GM19455 (cell line): ENCODE results near the gene CPAMD8.
"Not testable (repeated sequence)": the region's sequence is repeated elsewhere in the genome, so short reads cannot be mapped to it uniquely, and the experiment has no call there.

Experiments
- ATAC-seq: cut with Tn5 transposase; IDR thresholded peaks from one replicate; pipeline ENCODE4 v1.9.1; 2021; ENCODE audit not compliant: unreplicated experiment

CPAMD8 gene

DNA sequence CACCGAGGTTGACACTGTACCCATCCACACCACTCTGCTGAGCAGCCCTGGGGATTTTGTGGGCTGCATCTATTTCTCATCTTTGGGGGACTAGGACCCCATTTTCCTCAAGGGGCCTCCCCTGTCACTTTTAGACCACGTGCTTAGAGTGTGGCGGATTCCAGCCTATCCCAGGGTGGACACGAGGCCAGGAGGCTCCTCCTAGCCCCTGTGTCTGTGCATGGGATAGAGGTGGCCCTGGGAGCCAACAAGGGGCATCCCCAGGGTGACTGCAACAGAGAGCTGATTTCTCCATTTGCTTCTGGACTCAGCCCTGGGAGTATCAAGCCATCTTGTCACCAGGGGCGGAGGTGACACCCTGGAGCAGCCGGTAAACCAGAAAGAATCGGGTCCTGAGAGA, 24.2 kb downstream of the CPAMD8 start:
- ATAC-seq: no peak

DNA sequence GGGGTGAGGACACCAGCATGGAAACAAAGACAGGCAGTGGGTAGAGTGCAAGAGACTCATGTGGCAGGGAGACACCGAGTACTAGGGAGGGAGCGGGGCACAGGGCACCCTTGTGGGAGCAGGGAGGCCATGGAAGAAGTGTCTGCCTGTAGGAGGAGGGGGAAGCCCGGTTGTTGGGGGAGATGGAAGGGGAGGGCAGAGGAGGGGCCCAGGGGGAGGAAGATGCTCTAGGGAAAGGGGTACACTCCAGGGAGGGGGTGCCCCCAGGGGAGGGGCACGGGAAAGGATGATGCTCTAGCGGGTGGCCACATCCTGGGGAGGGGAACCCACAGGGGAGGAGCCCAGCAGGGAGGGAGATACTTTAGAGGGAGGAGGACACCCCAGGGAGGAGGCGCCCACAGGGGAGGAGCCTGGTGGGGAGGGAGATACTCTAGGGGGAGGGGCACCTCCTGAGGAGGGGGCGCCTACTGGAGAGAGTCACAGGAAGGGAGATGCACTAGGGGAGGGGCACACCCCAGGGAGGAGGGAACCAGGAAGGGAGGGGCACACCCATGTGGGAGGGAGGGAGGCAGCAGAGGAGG, 24.9 kb downstream of the CPAMD8 start:
- no peak for ATAC-seq

DNA sequence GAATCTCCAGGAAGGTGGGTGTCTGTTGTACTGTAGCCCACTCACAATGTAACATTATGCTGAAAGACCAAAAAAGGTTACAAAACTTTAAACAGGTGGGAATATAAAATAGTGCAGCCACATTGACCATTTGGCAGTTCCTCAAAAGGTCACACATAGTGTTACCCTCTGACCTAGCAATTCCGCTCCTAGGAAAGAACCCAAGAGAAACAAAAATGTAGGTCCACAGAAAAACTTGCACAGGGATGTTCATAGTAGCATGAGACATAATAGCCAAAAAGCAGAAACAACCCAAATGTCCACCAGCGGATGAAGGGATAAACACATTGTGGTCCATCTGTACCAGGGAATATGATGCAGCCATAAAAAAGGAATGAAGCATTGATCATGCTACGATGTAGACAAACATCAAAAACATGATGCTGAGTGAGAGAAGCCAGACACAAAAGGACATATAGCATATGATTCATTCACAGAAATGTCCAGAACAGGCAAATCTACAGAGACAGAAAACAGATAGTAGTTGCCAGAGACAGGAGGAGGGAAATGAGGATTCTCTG, 27.9 kb downstream of the CPAMD8 start:
- ATAC-seq: no peak

DNA sequence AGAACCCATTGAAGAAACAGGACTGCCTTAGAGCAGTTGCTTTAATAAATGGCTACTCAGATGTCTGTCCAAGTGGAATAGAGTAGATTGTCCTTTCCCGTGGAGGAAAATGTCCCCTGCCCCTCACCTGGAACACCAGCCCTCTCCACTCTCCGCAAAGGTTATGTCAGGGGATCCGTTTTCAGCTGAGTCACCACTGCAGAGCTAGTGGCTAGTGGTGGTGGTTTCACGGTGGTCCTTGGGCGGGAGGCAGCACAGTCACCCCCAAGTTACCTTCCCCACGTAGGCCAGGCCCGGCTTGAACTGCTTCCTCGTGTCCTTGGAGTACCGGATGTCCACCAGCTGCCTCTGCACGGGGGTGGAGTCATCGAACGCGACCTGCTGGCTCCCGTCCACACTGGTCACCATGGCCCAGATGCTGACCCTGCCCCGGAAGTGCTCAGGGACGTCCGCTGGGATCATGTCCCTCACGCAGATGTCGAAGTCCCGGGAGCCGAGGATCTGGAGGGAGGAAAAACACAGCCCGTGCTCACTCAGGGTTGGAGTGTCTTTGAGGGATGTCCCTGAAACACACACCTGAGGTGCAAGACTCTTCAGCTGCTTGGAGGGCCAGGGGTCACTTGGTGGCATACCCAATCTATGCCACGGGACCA, 29.6 kb downstream of the CPAMD8 start:
- not testable (repeated sequence) for ATAC-seq

DNA sequence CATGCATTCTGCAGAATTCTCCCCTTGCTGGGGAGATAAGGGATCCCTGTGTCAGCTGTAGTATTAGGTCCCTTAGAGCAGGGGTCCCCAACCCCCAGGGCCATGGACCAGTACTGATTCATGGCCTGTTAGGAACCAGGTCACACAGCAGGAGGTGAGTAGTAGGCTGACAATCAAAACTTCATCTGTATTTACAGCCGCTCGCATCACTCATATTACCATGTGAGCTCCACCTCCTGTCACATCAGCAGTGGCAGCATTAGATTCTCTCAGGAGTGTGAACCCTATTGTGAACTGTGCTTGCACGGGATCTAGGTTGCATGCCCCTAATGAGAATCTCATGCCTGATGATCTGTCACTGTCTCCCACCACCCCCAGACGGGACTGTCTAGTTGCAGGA, 37.9 kb downstream of the CPAMD8 start:
- ATAC-seq: no peak

DNA sequence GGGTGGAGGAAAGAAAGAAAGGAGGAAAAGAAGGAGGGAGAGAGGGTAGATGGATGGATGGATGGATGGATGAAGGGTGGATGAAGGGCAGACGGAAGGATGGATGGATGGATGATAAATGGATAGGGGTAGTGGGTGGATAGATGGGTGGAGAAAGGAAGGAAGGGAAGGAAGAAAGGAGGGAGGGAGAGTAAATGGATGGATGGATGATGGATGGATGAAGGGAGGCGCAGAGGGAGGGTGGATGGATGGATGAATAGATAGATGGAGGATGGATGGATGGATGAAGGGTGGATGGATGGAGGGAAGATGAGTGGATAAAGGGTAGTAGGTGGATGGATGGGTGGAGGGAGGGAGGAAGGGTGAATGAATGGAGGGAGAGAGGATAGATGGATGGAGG, 41.2 kb downstream of the CPAMD8 start:
- ATAC-seq: no peak

DNA sequence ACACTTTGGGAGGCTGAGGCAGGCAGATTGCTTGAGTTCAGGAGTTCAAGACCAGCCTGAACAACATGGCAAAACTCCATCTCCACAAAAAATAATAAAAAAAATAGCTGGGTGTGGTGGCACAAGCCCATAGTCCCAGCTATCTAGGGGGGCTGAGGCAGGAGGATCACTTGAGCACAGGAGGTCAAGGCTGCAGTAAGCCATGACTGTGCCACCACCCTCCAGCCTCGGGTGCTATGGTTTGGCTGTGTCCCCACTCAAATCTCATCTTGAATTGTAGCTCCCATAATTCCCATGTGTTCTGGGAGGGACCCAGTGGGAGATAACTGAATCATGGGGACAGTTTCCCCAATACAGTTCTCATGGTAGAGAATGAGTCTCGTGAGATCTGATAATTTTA, 44.0 kb downstream of the CPAMD8 start:
- not testable (repeated sequence) for ATAC-seq

DNA sequence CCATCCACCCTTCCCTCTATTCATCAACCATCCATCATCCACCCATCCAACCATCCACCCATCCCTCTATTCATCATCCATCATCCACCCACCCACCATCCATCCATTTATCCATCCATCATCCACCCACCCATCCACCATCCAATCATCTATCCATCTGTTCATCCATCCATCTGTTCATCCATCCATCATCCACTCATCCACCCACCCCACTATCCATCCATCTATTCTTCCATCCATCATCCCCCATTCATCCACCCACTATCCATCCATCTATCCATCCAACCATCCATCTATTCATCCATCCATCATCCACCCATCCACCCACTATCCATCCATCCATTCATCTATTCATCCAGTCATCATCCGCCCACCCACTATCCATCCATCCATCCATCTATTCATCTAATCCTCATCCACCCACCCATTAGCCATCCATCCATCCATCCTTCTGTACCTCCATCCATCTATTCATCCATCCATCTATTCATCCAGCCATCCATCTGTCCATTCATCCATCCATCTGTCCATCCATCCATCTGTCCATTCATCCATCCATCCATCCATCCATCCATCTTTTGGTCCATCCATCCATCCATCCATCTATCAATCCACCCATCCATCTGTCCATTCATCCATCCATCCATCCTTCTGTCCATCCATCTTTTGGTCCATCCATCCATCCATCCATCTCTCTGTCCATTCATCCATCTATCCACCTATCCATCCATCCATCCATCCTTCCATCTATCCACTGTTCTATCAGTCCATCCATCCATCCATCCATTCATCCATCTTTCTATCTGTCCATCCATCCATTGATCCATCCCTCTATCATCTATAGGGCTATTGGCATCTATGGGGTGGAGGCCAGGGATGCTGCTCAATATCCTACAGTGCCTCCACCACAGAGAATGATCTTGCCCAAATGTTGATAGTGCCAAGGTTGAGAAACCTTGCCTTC, 47.5 kb downstream of the CPAMD8 start:
- ATAC-seq: no peak

DNA sequence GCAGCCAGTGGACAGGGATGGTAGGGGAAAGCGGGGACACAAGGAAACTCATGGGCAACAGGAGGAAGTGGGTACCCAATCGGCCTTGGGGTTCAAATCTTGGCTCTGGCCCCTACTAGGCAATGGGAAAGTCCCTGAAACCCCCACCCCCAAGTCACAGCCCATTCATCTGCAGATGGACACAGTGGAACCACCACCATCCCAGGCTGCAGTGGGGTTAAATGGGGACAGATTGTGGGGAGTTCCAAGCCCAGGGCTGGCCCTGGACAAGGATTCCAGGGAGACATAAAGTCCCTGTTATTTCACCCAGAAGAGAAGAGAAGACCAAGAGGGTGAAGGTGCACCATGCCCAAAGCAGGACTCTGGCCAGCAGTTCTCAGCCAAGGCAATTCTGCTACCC, 48.5 kb downstream of the CPAMD8 start:
- ATAC-seq: no peak

DNA sequence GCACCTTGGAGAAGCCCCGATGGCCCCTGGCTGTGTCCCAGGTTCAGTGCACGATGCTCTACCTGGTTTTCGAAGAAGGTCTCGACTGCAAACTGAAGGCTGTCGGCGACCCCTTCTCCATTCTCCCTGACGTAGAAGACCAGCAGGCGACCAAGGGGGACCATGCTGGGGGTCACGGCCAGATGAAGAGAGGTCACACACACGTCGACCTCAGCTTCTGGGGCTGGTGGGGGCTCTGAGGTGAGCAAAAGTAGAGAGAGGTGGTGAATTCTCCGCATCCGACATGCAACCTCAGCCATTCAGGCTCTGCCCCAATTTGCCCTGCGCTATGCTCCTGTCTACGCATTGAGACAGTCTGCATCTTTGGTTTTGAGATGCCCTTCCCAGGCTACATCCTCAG, 49.3 kb downstream of the CPAMD8 start:
- no peak for ATAC-seq

DNA sequence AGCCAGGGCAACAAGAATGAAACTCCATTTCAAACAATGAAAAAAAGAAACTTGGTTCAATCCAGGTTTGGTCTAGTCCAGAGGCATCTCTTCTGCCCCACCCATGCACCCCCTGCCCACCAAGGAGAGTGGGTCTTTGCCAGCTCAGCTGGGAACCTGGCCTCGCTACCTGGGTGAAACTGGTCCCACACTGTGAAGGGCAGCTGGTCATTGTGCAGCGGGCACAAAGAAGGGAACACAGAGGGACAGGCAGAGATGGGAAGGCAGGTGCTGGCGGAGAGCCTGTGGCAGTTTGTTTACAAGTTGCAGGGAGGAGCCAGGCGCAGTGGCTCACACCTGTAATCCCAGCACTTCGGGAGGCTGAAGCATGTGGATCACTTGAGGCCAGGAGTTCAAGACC, 50.2 kb downstream of the CPAMD8 start:
- no peak for ATAC-seq

DNA sequence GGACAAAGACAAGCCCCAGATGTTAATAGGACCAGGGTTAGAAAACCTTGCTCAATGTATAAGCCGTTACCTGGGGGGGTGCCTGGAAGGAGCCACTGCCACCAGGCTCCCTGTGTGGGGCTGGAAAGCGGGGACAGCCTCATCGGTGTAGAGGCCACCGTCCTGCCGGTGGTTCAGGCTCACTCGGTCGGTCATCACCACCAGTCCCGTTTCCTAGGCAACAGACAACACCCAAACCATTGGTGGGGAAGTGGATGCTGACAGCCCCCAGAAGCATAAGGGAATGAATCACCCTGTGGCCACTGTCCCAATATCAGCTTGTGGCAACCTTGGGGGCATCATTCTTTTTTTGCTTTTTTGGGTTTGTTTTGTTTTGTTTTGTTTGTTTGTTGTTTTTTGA, 55.8 kb downstream of the CPAMD8 start:
- ATAC-seq: no peak

DNA sequence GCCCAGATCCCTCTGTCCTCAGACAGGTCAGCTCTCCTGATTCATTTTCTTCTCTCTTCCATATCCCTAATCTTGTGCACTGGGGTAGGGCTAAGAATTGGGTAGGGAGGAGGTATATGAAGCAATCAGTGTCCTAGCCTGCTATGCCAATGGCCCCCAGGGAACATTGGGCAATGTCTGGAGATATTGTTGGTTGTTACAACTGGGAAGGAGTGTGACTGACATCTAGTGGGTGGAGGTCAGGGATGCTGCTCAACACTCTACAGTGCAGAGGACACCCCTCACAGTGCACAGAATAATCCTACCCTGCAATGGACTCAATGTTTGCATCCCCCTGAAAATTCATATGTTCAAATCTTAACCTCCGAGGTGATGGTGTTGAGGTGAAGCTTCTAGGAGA, 57.5 kb downstream of the CPAMD8 start:
- ATAC-seq: no peak

DNA sequence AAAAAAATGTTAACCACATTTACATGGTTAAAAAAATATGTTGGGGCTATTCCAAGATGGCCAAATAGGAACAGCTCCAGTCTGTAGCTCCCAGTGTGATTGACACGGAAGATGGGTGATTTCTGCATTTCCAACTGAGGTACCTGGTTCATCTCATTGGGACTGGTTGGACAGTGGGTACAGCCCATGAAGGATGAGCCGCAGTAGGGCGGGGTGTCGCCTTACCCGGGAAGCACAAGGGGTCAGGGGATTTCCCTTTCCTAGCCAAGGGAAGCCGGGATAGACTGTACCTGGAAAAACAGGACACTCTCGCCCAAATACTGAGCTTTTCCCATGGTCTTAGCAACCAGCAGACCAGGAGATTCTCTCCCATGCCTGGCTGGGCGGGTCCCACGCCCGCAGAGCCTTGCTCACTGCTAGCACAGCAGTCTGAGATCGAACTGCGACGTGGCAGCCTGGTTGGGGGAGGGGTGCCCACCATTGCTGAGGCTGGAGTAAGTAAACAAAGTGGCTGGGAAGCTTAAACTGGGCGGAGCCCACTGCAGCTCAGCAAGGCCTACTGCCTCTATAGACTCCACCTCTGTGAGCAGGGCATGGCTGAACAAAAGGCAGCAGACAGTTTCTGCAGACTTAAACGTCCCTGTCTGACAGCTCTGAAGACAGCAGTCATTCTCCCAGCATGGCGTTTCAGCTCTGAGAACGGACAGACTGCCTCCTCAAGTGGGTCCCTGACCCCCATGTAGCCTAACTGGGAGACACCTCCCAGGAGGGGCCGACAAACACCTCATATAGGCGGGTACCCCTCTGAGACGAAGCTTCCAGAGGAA, 65.4 kb downstream of the CPAMD8 start:
- ATAC-seq: not testable (repeated sequence)

DNA sequence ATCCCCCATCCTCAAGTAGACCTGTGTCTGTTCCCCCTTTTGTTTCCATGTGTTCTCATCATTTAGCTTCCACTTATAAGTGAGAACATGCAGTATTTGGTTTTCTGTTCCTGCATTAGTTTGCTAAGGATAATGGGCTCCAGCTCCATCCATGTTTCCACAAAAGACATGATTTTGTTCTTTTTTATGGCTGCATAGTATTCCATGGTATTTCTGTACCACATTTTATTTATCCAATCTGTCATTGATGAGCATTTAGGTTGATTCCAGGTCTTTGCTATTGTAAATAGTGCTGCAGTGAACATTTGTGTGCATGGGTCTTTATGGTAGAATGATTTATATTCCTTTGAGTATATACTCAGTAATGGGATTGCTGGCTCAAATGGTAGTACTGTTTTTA, 68.3 kb downstream of the CPAMD8 start:
- ATAC-seq: not testable (repeated sequence)

DNA sequence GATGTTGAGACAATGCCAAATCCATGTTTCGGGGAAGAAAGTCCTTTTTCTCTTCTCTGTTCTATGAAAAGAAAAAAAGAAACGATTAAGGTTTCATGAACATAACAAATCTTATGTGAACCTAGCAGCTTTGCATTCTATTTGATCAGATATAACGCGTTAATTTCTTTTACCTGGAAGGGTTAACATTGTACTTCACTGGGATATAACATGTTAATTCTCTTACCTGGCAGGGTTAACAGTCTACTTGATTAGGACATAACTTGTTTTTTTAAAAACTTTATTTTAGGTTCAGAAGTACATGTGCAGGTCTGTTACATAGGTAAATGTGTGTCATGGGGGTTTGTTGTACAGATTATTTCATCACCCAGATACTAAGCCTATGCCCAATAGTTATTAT, 68.8 kb downstream of the CPAMD8 start:
- ATAC-seq: no peak

DNA sequence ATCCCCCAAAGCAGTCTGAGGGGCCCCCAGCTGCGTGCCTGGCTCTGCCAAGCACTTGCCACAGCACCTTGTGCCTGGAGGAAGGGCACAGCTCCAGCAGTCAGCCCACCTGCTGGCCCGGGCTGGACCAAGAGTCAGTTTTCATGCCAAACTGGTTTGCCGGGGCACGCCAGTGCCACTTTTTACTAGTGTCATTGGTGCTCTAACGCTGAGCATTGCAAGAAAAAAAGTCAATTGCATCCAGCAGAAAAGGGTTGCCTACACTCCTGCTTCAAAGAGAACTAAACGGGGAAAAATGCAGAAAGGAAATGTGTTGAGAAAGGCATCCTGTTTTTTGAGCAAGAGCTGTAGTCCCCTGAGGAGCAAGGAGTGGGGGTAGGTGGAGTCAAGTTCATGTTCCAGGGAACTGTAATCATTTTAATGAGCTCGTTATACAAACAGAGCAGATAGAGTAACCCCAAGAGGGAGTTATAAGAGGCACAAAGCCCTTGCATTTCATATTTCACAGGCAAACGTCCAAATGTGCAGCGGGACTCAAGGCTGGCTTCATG, 69.4 kb downstream of the CPAMD8 start:
- ATAC-seq: no peak

DNA sequence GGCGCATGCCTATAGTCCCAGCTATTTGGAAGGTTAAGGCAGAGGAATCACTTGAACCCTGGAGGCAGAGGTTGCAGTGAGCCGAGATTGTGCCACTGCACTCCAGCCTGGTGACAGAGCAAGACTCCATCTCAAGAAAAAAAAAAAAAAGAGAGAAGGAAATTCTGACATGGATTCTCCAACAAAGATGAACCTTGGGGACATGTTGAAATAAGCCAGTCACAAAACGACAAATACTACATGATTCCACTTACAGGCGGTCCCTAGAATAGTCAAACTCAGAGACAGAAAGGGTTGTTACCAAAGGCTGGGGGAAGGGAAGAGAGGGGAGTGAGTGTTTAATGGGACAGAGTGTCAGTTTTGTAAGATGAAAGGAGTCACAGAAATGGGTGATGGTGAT, 71.4 kb downstream of the CPAMD8 start:
- ATAC-seq: no peak

DNA sequence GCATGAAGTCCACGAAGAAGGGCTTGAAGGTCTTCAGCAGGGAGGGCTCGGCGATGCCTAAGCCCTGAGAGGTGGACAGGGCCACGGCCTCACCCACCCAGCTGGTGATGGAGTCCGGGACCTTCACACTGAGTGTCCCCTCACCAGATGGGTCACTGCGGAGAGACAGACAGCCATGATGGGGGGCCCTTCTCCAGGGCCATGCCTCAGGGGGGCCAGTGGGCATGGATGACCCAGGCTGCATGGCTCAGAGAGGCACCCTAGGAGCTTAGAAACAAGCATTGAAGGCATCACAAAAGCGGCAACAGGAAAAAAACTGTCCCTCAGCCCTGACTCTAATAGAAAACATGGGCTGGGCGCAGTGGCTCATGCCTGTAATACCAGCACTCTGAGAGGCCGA, 74.6 kb downstream of the CPAMD8 start:
- no peak for ATAC-seq

DNA sequence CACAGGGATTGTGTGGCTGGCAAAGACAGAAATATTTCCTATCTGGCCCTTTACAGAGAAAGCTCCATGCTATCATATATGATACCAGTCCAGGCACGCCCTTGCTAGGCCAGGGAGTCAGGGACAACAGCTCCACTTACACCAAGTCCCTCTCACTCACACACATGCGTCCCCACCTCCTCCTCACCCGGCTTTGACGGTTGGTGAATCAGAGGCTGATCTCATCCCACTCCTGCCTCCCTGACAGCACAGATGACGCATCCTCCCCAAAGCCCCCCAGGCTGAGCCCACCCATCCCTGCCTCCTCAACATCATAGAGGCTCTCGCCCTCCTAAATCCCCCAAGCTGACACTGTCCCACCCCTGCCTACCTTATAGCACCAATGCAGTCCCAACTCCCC, 75.1 kb downstream of the CPAMD8 start:
- no peak for ATAC-seq
